Neutrophil (primary cell): ENCODE results near the gene TOE1.

Source experiments
- H3K27ac ChIP-seq: fragments of 200-600 bp; sonication (generic); 2 replicates; pipeline ENCODE4 v1.5.1; 2016; ENCODE audit warnings: mild to moderate bottlenecking, moderate library complexity
- H3K27me3 ChIP-seq: fragments of 200-600 bp; sonication (generic); 2 replicates; pipeline ENCODE4 v1.6.0; 2016; ENCODE audit warnings: mild to moderate bottlenecking
- H3K36me3 ChIP-seq: fragments of 200-600 bp; sonication (generic); 2 replicates; pipeline ENCODE4 v1.5.1; 2017
- H3K4me1 ChIP-seq, 2 experiments: fragments of 200-600 bp in 1 of 2; sonication (generic) in 1 of 2; 1 replicate in 1 of 2; 2 replicates in 1 of 2; pipeline versions ENCODE4 v1.5.1 to v1.6.1; 2013 to 2016; ENCODE audit warnings: low read depth in 1 of 2, low read length in 1 of 2, mild to moderate bottlenecking in 1 of 2, moderate library complexity in 1 of 2; ENCODE audit not compliant: control insufficient read depth in 1 of 2, insufficient read depth in 1 of 2
- H3K4me3 ChIP-seq, 2 experiments: fragments of 200-600 bp in 1 of 2; sonication (generic) in 1 of 2; 1 replicate in 1 of 2; 2 replicates in 1 of 2; pipeline ENCODE4 v1.5.1; 2013 to 2016; ENCODE audit warnings: low read depth in 1 of 2, low read length in 1 of 2, mild to moderate bottlenecking in 1 of 2, moderate library complexity in 1 of 2
- H3K9me3 ChIP-seq: fragments of 200-600 bp; sonication (generic); 2 replicates; pipeline ENCODE4 v1.5.1; 2016
- CTCF ChIP-seq: fragments of 200-600 bp; sonication (generic); IDR thresholded peaks from 2 replicates; pipeline ENCODE4 v1.5.1; 2016; ENCODE audit warnings: antibody characterized with exemption

Gene TOE1

DNA sequence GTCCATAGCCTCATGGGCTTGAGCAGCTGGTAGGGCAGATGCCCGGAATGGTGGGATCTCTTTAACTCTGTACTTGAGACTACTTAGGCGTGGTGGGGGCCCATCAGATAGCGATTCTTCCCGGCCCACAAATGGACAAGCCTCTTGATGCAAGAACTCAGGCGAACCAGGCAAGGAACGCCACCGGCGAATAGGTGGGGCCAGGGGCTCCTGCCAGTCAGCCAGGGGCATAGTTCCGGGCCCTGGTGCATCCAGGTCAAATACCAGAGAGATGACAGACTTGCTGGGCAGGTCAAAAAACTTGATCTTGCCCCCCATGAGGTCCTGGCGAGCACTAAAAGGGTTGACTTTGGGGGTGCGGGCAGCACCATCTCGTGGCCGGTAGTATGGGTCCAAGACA is 5.0 kb downstream of the TOE1 start:
- no peaks in the 10 kb centered on the region for H3K9me3 ChIP-seq
- no peaks in the 10 kb centered on the region for H3K27me3 ChIP-seq
- no peak overlapping the region for H3K4me3 ChIP-seq
- H3K27ac ChIP-seq = no peak overlapping the region
- no peak for TF ChIP-seq CTCF
- peaks cover 23 to 27% of the 10 kb centered on the region in 2 experiments for H3K4me1 ChIP-seq
- H3K36me3 ChIP-seq = peaks cover 69% of the 10 kb centered on the region

DNA sequence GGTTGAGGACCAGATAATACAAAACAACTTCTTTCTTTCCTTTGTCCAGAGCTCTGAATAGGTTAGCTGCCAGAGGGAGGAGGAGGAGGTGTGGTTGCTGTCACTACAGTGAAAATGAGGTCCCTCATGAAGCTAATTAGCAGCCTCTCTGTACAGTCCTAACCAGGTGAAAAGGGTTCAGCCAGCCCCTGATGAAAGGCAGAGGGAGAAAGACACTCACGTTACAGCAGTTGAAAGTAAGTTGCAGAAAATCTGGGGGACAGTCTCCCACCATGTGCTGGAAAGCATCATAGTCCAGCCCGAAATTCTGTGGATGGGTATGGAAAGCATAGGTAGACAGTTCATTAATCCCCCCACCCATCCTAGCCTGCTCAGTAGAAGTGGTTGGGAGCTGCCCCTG is 6.5 kb downstream of the TOE1 start:
- peaks cover 83% of the 10 kb centered on the region for H3K36me3 ChIP-seq

GRCh38 chr1:45348020-45348419 is 8.1 kb downstream of the TOE1 start:
- TF ChIP-seq CTCF = no peak
- Histone ChIP-seq H3K36me3 (peaks cover 85% of the 10 kb centered on the region), H3K9me3 (no peaks in the 10 kb centered on the region), H3K27ac (no peak overlapping the region), H3K4me1 (peaks cover 0 to under 1% of the 10 kb centered on the region in 2 experiments), H3K27me3 (no peaks in the 10 kb centered on the region), H3K4me3 (no peak overlapping the region)

More for the DNA sequence above, 6.5 kb downstream of the TOE1 start:
- no peaks in the 10 kb centered on the region for H3K9me3 ChIP-seq
- H3K27ac ChIP-seq = no peak overlapping the region
- H3K27me3 ChIP-seq = no peaks in the 10 kb centered on the region
- no peak for TF ChIP-seq CTCF
- no peak overlapping the region for H3K4me3 ChIP-seq
- H3K4me1 ChIP-seq = peaks cover 11 to 13% of the 10 kb centered on the region in 2 experiments

DNA sequence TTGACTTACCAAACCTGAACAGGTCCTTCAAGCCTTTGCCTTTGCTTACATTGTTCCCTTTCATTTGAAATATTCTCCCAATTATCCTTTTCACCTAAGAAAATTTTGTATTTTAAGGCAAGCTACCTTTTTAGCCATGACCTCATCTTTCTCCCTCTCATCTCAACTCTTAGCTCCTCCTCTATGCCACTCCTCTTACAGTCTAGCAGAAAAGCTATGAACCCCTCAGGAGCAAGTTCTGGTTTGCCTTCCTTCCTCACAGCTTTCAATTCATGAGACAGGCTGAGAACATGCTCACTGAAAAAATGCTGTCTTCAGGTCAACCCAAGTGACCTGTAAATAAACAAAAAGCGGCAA is 8.6 kb downstream of the TOE1 start:
- Histone ChIP-seq H3K27me3 (no peaks in the 10 kb centered on the region), H3K27ac (no peak overlapping the region), H3K4me3 (no peak overlapping the region), H3K4me1 (no peaks in the 10 kb centered on the region), H3K9me3 (no peaks in the 10 kb centered on the region), H3K36me3 (peaks cover 85% of the 10 kb centered on the region)
- no peak for TF ChIP-seq CTCF

DNA sequence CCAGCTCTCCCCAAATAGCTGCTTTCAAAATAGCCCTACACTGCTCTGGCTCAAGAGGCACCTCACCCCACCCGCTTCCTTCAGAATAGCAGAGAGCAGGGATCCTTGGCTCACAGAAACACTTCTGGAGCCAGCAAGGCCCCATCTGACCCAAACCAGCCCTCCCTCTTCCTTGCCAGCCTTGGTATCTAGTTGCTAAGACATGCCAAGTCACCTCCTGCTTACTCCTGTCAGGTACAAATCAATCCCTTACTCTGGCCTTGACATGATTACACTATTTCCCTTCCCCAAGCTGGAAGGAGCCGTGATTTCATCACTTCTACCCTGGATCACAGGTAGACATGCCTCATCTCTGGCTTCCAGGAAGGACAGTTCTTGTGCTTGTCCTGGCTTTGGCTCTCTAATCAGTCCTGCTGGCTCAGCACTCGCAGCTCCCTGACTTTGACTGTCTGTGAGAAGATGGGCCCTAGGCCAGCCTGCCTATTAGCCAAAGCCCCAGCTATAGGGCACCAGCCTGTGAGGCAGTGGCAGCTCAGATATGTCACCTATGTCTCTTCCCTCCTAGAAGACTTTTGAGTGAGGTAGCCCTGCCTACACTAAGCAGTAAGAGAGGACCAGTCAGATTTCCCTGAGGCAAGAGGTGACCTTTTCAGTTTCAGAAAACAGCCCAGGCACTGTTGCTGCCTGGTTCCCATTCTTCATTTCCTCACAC is 9.2 kb downstream of the TOE1 start:
- Histone ChIP-seq H3K27ac (no peak overlapping the region), H3K4me3 (no peak overlapping the region), H3K36me3 (peaks cover 85% of the 10 kb centered on the region), H3K27me3 (no peaks in the 10 kb centered on the region), H3K4me1 (no peaks in the 10 kb centered on the region), H3K9me3 (no peaks in the 10 kb centered on the region)
- no peak for TF ChIP-seq CTCF
